HepG2 (cell line): ENCODE results near the gene DNAJA2. TPM values are rescaled to one million over a fixed set of nuclear protein-coding genes. Genes with fewer than 3 reads are reported as not detected.

Experiments used
- ATF2 ChIP-seq: sonication (generic); formaldehyde crosslinking; IDR thresholded peaks from 2 replicates; pipeline ENCODE4 v1.4.0; 2020; ENCODE audit warnings: missing genetic modification reagents
- BRF2 ChIP-seq: sonication (generic); formaldehyde crosslinking; IDR thresholded peaks from 2 replicates; pipeline ENCODE4 v1.8.1; 2022; ENCODE audit warnings: mild to moderate bottlenecking, missing genetic modification reagents
- FOXJ3 ChIP-seq: sonication (generic); formaldehyde crosslinking; IDR thresholded peaks from 2 replicates; pipeline ENCODE4 v1.4.0; 2020; ENCODE audit warnings: missing genetic modification reagents, mild to moderate bottlenecking, borderline replicate concordance
- GLMP ChIP-seq: sonication (generic); formaldehyde crosslinking; IDR thresholded peaks from 2 replicates; pipeline ENCODE4 v1.9.0; 2021; ENCODE audit warnings: missing genetic modification reagents, mild to moderate bottlenecking, borderline replicate concordance
- HNRNPUL1 ChIP-seq: fragments of 200-400 bp; formaldehyde crosslinking; IDR thresholded peaks from 2 replicates; pipeline ENCODE4 v1.6.1; 2017; ENCODE audit warnings: low read depth, mild to moderate bottlenecking, low read length, moderate library complexity
- LCORL ChIP-seq, 2 experiments: fragments of 450-650 bp in 1 of 2; sonication (generic) in 1 of 2; formaldehyde crosslinking in 1 of 2; IDR thresholded peaks; 2 replicates each; pipeline versions ENCODE4 v1.5.0 to v1.6.1; 2017 to 2020; ENCODE audit warnings: antibody characterized with exemption in 1 of 2, missing genetic modification reagents in 1 of 2
- NFE2 ChIP-seq: sonication (generic); formaldehyde crosslinking; IDR thresholded peaks from 2 replicates; pipeline ENCODE4 v1.4.0; 2020; ENCODE audit warnings: missing genetic modification reagents
- STAT5B ChIP-seq: sonication (generic); formaldehyde crosslinking; IDR thresholded peaks from 2 replicates; pipeline ENCODE4 v1.4.0; 2020; ENCODE audit warnings: missing genetic modification reagents
- ZNF180 ChIP-seq: sonication (generic); formaldehyde crosslinking; IDR thresholded peaks from 2 replicates; pipeline ENCODE4 v1.4.0; 2020; ENCODE audit warnings: low read depth, missing genetic modification reagents, borderline replicate concordance
- ZNF282 ChIP-seq: fragments of 450-650 bp; IDR thresholded peaks from 2 replicates; pipeline ENCODE4 v1.6.1; 2018; ENCODE audit not compliant: partially characterized antibody
- ZNF317 ChIP-seq: sonication (generic); formaldehyde crosslinking; IDR thresholded peaks from 2 replicates; pipeline ENCODE4 v1.5.0; 2020; ENCODE audit warnings: mild to moderate bottlenecking, missing genetic modification reagents
- ZNF350 ChIP-seq: sonication (generic); formaldehyde crosslinking; IDR thresholded peaks from 2 replicates; pipeline ENCODE4 v1.4.0; 2020; ENCODE audit warnings: mild to moderate bottlenecking, low read depth, missing genetic modification reagents, borderline replicate concordance
- ZNF414 ChIP-seq: sonication (generic); formaldehyde crosslinking; IDR thresholded peaks from 2 replicates; pipeline ENCODE4 v1.5.0; 2020; ENCODE audit warnings: missing genetic modification reagents
- ZNF563 ChIP-seq: sonication (generic); formaldehyde crosslinking; IDR thresholded peaks from 2 replicates; pipeline ENCODE4 v1.8.0; 2022; ENCODE audit warnings: mild to moderate bottlenecking, moderate library complexity, missing genetic modification reagents
- ZNF850 ChIP-seq: sonication (generic); formaldehyde crosslinking; conservative IDR thresholded peaks from 2 replicates; pipeline ENCODE4 v1.9.0; 2021; ENCODE audit warnings: mild to moderate bottlenecking, missing genetic modification reagents
- ZUFSP ChIP-seq: sonication (generic); formaldehyde crosslinking; IDR thresholded peaks from 2 replicates; pipeline ENCODE4 v1.9.0; 2021; ENCODE audit warnings: missing genetic modification reagents, mild to moderate bottlenecking, borderline replicate concordance
- polyA plus RNA-seq, 8 experiments: library from polyadenylated mRNA; depleted of rRNA in 3 of 8; stranded (reverse) in 7 of 8; unstranded in 1 of 8; fragments of >200 nt; fragmentation: Illumina TruSeq in 4 of 8; extraction: Trizol in 4 of 8; gene quantifications; 2 replicates each; pipeline versions ENCODE4 v1.2.1 to v1.2.3, GENCODE V29; 2011 to 2016; ENCODE audit warnings: low read depth in 4 of 8, missing spikeins in 1 of 8, mixed read lengths in 1 of 8; ENCODE audit not compliant: insufficient read depth in 1 of 8
- total RNA-seq, 5 experiments: library from RNA; depleted of rRNA; stranded (reverse); fragments of >200 nt; fragmentation: Illumina TruSeq; extraction: Trizol; gene quantifications; 2 replicates each; pipeline ENCODE4 v1.2.3, GENCODE V29; 2016; ENCODE audit warnings: low read depth in 1 of 5
- TF ChIP-seq, protein P1 (sequence below): sonication (generic); formaldehyde crosslinking; IDR thresholded peaks from 2 replicates; pipeline ENCODE4 v1.8.0; 2022; ENCODE audit warnings: missing genetic modification reagents, mild to moderate bottlenecking, inconsistent platforms, borderline replicate concordance

DNAJA2 gene
- total and polyA plus RNA-seq, 2 of the 13 experiments (the other 11 are each of a cell fraction or from before 2014, with no cell fraction given): 25.4 to 176 TPM

DNA sequence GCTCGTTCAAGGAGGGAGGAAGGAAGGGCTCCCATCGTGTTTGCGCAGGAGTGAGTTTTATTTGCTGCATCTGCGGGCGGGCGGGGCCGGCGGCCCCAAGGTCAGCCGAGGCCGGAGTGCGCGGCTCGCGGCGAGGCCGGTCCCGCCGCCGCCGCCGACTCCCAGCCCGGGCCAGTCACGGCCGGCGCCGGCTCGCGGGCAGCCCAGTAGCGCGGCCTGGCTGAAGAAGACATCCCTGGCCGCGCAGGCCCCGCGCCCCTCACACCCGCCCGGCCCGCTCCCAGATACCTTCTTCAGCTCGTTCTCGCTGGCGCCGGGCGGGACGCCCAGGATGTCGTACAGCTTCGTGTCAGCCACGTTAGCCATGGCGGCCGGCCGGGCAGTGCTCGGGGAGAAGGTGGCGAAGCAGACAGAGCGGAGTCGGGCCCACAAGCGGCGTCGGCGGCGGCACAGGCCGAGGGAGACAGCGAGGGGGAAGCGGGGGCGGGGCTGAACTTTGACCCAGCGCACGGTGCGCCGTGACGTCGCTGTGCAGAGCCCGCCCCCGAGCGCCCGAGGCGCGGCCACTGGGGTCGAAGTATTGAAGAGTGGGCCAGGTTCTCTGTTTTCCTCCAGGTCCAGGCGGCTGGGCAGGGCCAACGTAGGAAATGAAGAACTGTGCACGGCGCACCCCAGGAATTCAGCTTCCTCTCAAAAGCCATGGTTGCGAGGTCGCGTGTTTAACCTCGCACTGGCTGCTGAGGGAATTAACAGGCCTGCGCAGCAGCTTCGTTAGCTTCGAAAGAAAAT lies at the start of gene DNAJA2 (continued):
- TF ChIP-seq STAT5B (CRISPR knock-in tag) (0 out of 2 replicates have a peak, but pooled peaks have one; percentile 20), ZNF350 (CRISPR knock-in tag) (peak; percentile 69), LCORL (IDR thresholded peaks at IDR 0.05) (no peak), LCORL (CRISPR knock-in tag; IDR thresholded peaks at IDR 0.05) (peak; percentile 41), NFE2 (peak; percentile 21; the same call in 1 of the 2 replicates), GLMP (peak; percentile 83; the same call in 1 of the 2 replicates), ZNF414 (CRISPR knock-in tag) (peak; percentile 48; the same call in 1 of the 2 replicates), ZNF317 (CRISPR knock-in tag) (peak; percentile 88), ZNF563 (CRISPR knock-in tag) (0 out of 2 replicates have a peak, but pooled peaks have one; percentile 60), BRF2 (CRISPR knock-in tag) (0 out of 2 replicates have a peak, but pooled peaks have one; percentile 84), ZUFSP (peak; percentile 10; the same call in 1 of the 2 replicates), ZNF282 (no peak), ATF2 (peak; percentile 84; the same call in 1 of the 2 replicates), ZNF180 (CRISPR knock-in tag) (peak; percentile 76; the same call in 1 of the 2 replicates), FOXJ3 (CRISPR knock-in tag) (peak; percentile 86; the same call in 1 of the 2 replicates), ZNF850 (CRISPR knock-in tag) (peak; percentile 66; the same call in 1 of the 2 replicates), HNRNPUL1 (peak; percentile 50; the same call in 1 of the 2 replicates)
- TF ChIP-seq, protein P1, sequence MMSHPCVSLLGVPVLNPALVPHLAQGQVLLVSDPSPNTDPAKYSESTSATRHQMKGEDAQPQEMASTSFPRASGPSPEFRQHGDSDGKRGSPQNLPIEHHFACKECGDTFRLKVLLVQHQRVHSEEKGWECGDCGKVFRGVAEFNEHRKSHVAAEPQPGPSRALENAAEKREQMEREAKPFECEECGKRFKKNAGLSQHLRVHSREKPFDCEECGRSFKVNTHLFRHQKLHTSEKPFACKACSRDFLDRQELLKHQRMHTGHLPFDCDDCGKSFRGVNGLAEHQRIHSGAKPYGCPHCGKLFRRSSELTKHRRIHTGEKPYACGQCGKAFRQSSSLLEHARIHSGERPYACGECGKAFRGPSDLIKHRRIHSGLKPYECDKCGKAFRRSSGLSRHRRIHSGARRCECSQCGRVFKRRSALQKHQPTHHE (CRISPR knock-in tag): peak; percentile 93; the same call in 1 of the 2 replicates
